DMS153 treated with DMSO at 0.1 percent for 48 hours (cell line): ENCODE measurements around the gene OSBPL9.

Source experiments
- DNase-seq: peaks from one replicate; lab custom pipeline; 2025; ENCODE audit not compliant: unreplicated experiment; lab: John Stamatoyannopoulos, UW

The OSBPL9 gene

DNA sequence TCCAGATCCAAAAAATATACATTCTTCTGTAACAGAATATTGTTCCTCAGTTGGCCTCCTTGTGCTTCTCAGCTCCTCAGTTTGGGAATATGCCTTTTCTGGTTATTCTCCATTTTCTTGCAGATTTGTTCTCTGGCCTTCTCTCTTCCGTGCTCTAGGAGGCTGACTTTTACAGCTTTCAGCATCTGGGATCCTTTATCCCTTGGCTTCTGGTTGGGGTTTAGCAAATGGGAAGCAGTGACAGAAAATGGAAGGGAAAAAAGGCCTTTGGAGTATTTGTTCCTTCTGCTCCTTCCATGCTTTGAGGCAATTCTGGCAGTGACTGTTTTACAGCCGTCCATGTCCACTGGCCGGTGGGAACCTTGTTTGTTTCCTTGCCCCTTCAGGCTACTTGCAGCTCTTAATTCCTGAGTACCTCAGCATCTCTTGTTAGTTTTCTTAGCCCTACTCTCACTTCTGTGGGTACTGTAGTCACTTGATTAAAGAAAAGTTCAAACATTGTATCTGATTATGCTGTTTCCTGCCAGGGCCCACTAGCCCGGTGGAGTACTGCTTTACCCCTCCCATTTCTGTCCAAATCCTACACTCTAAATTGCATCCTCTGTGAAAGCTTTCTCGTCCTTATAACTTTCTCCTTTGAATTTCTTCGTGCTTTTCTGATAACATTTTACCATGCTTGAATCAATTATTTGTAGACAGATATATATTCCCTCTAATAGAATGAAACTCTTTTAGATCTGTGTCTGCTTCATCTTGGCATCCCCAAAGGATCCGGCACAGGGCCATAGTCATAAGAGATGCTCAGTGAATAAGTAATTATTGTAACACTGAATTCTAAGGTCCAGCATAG, 118.2 kb downstream of the OSBPL9 start:
- no peak for DNase-seq

DNA sequence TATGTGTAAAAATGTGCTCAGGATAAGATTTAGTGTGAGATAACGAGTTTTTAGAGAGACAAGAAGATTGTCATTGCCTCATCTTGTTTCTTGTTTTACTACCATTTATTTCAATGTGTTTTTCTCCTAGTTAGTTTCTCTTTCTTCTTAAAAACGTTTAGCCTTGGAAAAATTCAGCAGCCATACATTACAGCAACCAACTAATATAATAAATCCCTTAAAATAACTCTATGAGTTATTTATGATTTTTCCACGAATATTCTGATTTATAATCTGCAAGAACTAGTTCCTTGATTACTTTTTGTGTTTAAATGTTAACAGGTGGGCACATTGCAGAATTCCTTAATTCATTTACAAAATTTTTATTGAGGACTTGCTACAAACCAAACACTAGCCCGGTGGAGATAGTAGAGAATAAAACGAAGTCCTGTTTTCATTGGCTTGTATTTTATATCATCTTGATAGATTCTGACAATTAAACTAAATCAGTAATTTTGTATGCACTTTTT, 118.9 kb downstream of the OSBPL9 start:
- no peak for DNase-seq

DNA sequence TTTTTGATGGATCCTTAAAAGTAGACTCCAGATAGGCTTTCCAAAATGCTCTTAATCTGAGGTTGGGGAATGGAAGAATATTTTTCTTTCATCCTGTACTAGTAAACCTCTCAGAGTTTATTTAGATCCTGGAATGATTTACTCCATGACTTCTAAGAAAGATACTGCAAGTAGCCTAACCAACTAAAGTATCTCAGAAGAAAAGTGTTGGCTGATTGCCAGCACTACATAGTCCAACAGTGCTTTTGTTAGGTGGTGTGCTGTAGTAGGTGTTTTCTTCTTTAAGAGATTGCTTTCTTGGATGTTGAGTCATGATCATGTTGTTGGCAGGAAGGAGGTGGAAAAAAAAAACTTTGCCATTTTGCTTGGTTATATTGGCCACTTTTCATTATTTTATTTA, 119.8 kb downstream of the OSBPL9 start:
- no peak for DNase-seq

DNA sequence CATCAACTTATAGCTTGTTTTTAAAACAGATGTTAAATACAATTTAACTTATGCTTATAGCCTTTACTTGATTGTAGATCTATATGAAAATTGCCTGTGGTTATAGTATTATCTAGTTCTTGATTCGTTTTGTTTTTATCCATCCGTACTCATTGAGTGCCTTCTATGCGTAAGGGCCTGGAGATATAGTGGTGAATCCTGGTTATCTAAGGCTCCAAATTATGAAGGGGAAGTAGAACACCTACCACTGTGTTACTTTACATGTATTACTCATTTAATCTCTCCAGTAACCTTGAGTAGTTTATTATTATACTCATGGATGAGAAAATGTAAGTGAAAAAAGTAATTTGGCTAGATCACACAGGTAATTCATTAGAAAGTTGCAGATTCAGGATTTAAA, 121.8 kb downstream of the OSBPL9 start:
- no peak for DNase-seq

DNA sequence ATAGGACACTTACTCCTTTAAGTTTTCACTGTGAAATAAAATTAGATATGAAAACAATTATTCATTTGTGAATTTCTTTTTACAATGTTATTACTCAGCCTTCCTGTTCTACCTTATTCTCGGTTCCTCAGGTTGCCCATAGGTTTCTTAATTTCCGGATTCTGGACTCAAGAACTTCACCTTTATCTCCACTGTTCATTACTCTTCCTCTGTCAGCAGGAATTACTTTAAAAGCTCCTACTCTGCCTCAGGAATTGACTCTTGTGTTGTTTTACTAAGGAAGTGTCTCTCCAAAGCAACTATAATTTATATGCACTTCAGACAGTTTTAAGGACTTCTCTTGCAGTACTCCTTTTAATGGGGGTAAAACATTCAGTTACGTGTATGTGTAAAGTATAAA, 123.8 kb downstream of the OSBPL9 start:
- DNase-seq = no peak

- DNase-seq = no peak
These were observed 124.3 kb downstream of the OSBPL9 start for GRCh38 chr1:51741121-51741681.

GRCh38 chr1:51744506-51745303, 127.8 kb downstream of the OSBPL9 start:
- DNase-seq = no peak

GRCh38 chr1:51745304-51745570, 128.3 kb downstream of the OSBPL9 start:
- DNase-seq = no peak

- DNase-seq = no peak
These were observed 132.3 kb downstream of the OSBPL9 start for GRCh38 chr1:51749151-51749550.

GRCh38 chr1:51750218-51750617, 133.3 kb downstream of the OSBPL9 start:
- no peak for DNase-seq

- no peak for DNase-seq
These were observed 133.8 kb downstream of the OSBPL9 start for GRCh38 chr1:51750729-51751128.

GRCh38 chr1:51752073-51752948, 135.4 kb downstream of the OSBPL9 start:
- no peak for DNase-seq

- no peak for DNase-seq
These were observed 137.1 kb downstream of the OSBPL9 start for GRCh38 chr1:51753969-51754368.

GRCh38 chr1:51754666-51755065, 137.8 kb downstream of the OSBPL9 start:
- no peak for DNase-seq

- no peak for DNase-seq
These were observed 138.5 kb downstream of the OSBPL9 start for GRCh38 chr1:51755437-51755836.

- DNase-seq = no peak
These were observed 139.4 kb downstream of the OSBPL9 start for GRCh38 chr1:51756290-51756689.

- DNase-seq = no peak
These were observed 141.4 kb downstream of the OSBPL9 start for GRCh38 chr1:51758310-51758709.

DNA sequence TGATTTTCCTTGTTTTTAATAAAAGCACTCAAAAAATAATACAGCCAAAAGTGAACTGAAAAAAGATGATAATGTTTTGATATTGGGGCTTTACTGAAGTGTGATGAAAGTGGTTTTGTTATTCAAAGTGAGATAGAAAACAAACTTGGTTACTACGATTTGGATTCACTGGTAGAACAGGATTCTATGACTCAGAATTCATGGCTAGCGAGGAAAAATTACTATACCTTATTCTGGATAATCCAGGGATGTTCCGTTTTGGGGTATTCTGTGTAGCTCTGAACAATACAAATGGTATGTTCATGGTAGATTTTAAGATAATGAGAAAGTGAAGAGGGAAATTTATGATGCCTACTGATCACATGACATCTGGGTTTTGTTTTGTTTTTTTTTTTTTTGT, 144.0 kb downstream of the OSBPL9 start:
- DNase-seq = no peak

- DNase-seq = no peak
These were observed 144.5 kb downstream of the OSBPL9 start for GRCh38 chr1:51761351-51761750.

DNA sequence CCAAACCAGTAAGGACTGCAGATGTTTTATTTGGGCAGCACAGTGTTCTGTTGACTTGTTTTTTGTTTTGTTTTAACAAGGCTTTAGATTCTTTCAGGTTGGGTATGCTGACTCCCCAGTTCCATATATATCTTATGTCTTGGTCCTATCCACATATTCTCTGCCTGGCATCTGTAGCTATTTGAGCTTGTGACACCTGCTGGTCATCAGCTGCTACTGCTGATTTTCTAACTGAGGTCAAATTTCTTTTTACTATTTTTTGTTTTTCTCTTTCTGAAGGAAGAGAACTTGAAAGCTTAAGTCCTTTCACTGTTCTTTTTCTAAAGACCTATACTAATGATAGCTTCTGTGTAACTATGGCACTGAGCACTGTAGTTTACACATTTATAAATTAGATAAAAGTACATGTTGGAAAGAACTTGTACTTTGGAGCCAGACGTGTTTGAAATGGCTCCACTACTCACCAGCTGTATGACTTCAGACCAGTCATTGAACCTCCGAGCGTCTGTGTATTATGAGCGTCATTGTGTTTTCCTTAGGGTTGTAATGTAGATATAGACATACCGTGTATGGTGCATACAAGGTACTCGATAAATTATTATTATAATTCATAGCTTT, 152.2 kb downstream of the OSBPL9 start:
- DNase-seq = peak; percentile 33

DNA sequence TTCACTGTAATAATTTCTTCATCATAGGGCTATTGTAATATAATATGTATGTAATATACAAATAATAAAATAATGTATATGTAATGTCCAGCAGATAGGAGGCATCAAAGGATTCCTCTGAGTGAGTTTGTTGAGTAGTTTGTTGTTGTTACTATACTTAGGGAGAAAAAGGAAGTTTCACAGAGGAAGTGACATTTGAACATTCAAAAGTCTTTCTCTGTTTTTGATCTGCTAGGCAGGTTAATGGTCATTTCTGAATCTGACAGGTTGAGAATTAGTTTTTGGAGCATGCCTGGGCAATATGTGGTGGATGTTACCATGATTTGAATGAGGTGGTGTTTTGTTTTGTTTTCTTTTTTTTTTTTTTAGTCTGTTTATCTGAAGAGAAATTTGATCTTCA, 159.5 kb downstream of the OSBPL9 start:
- no peak for DNase-seq
